ENCODE measurements around the gene BMP4. TPM values are rescaled to one million over a fixed set of nuclear protein-coding genes. Genes with fewer than 3 reads are reported as not detected.
"Not testable (repeated sequence)": the region's sequence is repeated elsewhere in the genome, so short reads cannot be mapped to it uniquely, and the experiment has no call there.

BMP4 gene
- polyA plus RNA-seq (2012; ENCODE audit: missing spikeins) = 4.7 TPM

DNA sequence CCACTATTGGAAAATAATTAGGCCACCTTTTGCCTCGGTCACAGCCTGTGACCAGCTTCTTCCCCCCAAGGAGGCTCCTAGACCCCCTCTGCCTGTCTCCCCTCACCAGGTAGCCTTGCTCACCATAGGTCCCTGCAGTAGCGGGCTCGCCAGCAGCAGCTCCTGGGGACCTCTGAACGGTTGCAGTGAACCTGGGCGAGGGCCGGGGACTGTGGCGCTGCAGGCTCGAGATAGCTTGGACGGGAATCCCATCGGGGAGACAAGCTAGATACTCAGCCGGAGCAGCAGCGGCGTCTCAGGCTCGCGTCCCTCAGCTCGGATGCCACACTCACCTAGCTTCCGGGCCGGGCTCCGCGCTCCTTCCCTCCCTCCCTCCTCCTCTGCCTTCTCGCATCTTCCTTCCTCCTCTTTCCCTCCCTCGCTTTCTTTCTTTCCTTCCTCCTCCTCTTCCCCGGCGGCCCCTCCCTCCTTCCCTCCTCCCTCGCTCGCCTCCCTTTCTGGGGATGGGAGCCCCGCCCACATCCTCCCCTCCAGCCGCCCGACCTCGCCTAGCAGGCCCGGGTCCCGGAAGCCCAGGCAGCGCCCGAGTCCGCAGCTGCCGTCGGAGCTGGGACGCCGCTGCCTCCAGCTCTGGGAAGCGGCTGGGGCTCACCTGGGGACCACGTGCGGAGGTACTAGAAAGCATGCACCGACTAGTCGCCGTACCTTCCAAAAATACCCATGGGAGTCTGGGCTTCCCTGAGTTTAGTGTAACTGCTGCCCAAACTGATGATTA, at the start of gene BMP4:
BMP4 (minus strand) TSS at position 399 of the 775 bp plus-strand sequence. CDS start 4,603 bp downstream, outside the sequence.
- TF ChIP-seq POLR2AphosphoS5 (IDR thresholded peaks at IDR 0.05; ENCODE audit: low read depth, low read length) (no peak), TAF1 (IDR thresholded peaks at IDR 0.05; ENCODE audit: borderline replicate concordance, low read depth, low read length) (no peak)
- FAIRE-seq = no peak
- DNase-seq (ENCODE audit: insufficient read length) = no peak

DNA sequence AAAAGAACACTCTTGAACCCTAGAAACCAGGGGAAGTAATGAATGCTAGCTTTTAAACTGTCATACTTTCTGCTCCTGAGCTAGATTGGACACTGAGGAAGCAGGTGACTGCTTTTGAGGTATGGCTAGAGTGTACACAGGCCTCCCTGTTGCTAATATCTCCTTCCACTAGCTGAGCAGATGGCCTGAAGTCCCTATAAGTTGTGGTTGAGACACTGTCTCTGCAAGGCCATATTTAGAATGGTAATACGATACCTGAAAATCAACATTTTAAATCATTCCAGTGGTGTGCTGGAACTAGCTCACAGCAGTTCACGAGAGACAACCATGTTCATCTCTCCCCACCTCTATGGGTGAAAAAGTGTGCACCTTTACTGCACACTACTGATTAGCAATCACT, 46.4 kb upstream of the BMP4 start:
- FAIRE-seq (no peak), DNase-seq (ENCODE audit: insufficient read length) (no peak)
- TF ChIP-seq POLR2A (IDR thresholded peaks at IDR 0.05; ENCODE audit: low read depth, low read length) (no peak), TAF1 (IDR thresholded peaks at IDR 0.05; ENCODE audit: borderline replicate concordance, low read depth, low read length) (no peak), POLR2AphosphoS5 (IDR thresholded peaks at IDR 0.05; ENCODE audit: low read depth, low read length) (no peak)

DNA sequence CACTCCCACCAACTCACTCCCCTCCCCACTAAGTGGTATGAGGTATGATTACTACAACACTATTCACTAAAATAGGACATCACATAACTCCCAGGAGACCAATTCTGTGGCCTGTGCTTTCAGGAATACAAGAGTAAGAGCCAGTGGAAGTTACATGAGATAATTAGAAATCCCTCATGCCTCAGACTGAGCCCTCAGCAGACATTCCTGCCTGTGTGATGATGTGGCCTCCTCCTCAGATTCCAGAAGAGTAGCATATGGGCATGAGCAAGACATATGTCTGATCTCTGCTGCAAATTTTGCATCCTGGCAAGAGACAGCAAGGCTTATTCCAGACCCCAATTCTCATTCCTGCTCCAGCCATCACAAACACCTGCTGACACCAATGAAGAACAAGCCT, 46.0 kb upstream of the BMP4 start:
- FAIRE-seq (no peak), DNase-seq (ENCODE audit: insufficient read length) (no peak)
- TF ChIP-seq POLR2AphosphoS5 (IDR thresholded peaks at IDR 0.05; ENCODE audit: low read depth, low read length) = no peak
- no peak for TF ChIP-seq POLR2A (IDR thresholded peaks at IDR 0.05; ENCODE audit: low read depth, low read length)
- no peak for TF ChIP-seq TAF1 (IDR thresholded peaks at IDR 0.05; ENCODE audit: borderline replicate concordance, low read depth, low read length)

DNA sequence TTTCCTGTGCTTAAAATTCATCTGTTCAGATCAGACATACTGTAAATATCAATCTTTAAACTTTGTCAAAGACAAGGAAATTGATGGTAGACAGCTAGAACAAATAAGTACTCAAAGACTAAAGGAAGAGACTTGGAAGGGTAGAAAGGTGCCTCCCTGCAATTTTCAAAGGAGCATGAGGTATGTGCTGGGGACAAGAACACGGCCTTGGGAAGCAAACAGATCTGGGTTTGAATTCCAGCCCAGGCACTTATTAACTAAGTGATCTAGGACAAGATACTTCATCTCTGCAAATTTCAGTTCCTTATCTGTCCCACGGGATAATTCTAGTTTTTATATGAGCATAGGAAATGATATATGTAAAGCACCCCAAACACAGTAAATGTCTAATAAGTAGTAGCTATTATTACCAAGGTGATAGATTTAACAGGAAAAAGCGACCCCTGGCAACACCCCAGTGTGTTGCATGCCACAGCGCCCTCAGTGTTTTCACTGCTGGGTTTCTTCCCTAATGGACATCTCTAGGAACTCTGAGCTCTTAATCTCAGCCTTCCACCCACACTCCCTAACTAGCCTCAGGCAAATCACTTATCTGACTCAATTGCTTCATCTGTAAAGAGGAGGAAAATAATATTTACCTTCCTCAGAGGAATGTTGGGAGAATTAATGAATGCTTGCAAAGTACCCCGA, 44.7 kb upstream of the BMP4 start:
- no peak for TF ChIP-seq POLR2A (IDR thresholded peaks at IDR 0.05; ENCODE audit: low read depth, low read length)
- TF ChIP-seq POLR2AphosphoS5 (IDR thresholded peaks at IDR 0.05; ENCODE audit: low read depth, low read length) = no peak
- no peak for TF ChIP-seq TAF1 (IDR thresholded peaks at IDR 0.05; ENCODE audit: borderline replicate concordance, low read depth, low read length)
- no peak for DNase-seq (ENCODE audit: insufficient read length)
- FAIRE-seq = no peak

DNA sequence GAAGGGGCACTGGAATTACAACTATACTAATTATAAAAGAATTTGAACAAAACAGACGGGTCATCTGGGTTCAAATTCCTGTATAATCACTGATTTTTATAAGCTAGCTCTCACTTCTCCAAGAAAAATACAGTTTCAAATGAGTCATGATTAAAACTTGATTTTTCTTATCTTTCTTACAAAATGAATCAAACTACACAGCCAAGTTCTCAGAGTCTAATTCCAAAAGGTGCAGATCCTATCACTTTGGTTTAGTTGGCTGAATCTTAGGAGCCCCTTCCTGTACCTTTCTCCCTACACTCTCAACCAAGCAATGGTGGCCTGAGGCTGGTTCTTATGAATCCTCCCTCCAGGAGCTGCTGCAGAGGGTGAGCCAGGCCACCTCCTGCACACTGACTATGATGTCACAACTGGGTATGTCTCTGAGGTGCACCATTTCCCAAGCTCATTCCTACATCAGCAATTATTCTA, 43.8 kb upstream of the BMP4 start:
- TF ChIP-seq POLR2A (IDR thresholded peaks at IDR 0.05; ENCODE audit: low read depth, low read length) (no peak), TAF1 (IDR thresholded peaks at IDR 0.05; ENCODE audit: borderline replicate concordance, low read depth, low read length) (no peak), POLR2AphosphoS5 (IDR thresholded peaks at IDR 0.05; ENCODE audit: low read depth, low read length) (no peak)
- no peak for DNase-seq (ENCODE audit: insufficient read length)
- no peak for FAIRE-seq

DNA sequence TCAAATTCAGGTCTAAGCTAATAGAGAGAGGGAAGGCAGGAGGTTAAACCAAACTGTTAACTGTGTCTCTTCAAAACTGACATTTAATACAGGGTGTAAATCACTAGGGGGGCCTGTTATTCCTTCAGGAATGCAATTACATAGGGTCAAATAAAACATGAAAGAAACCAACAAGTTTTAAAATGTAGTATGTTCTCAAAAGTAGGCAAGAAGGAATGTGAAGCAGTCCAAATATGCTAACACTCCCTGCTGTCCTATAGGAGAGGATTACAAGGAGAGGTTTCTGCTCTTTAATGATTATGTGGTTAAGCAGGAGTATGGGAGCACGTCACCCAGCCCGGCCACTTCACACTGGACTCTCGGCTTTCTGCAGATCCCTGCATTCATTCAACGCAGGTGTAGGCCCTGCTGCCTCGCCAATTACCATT, 42.5 kb upstream of the BMP4 start:
- no peak for DNase-seq (ENCODE audit: insufficient read length)
- TF ChIP-seq TAF1 (IDR thresholded peaks at IDR 0.05; ENCODE audit: borderline replicate concordance, low read depth, low read length) = no peak
- FAIRE-seq = no peak

DNA sequence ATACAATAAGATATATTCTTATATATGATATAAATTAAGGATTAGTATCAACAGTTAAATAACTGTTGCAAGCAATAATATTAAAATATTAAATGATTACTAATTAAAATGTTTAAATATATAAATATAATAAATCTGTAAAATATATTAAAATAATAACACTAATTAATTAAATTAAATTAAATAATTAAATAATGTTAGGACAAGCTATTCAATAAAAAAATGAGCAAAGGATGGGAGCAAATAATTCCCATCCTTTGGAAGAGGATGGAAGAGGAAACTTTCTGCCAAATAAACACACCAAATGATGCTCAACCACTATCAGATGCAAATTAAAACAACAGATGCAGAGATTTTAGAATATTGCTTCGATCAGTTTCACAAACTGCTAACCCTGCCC, 39.4 kb upstream of the BMP4 start:
- TF ChIP-seq TAF1 (IDR thresholded peaks at IDR 0.05; ENCODE audit: borderline replicate concordance, low read depth, low read length) (no peak), POLR2AphosphoS5 (IDR thresholded peaks at IDR 0.05; ENCODE audit: low read depth, low read length) (no peak), POLR2A (IDR thresholded peaks at IDR 0.05; ENCODE audit: low read depth, low read length) (no peak)
- FAIRE-seq (no peak), DNase-seq (ENCODE audit: insufficient read length) (no peak)

DNA sequence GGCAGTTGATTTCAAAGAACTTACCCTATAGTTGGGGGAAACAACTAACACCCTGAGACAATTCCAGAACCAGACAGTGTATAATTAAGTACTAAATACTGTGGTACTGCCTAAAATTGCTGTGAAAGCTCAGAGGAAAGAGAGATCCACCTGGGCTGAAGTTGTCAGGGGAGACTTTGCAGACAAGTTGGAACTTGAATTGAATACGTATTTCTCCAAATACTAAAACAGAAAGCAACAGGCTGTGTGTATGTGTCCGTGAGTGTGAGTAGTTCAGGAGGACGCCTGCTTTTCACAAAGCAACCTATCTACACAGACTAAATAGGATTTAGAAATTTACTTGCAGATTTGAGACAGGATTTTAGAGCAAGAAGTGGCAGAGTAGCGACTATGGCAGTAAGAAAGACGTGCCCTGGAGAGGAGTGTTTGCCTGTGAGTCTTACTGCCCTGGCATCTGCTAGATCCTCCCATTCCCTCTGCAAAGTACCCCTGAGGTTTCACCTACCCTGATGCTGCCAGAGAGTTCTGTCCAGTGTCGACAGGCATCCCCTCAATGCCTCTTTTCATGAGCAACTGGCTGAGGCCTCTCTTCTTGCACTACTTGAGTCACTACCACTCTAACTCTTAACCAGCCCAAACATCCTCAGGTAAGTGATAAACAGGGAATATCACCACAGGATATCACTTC, 37.4 kb upstream of the BMP4 start:
- TF ChIP-seq POLR2A (IDR thresholded peaks at IDR 0.05; ENCODE audit: low read depth, low read length) (no peak), POLR2AphosphoS5 (IDR thresholded peaks at IDR 0.05; ENCODE audit: low read depth, low read length) (no peak), TAF1 (IDR thresholded peaks at IDR 0.05; ENCODE audit: borderline replicate concordance, low read depth, low read length) (no peak)
- FAIRE-seq (no peak), DNase-seq (ENCODE audit: insufficient read length) (no peak)

DNA sequence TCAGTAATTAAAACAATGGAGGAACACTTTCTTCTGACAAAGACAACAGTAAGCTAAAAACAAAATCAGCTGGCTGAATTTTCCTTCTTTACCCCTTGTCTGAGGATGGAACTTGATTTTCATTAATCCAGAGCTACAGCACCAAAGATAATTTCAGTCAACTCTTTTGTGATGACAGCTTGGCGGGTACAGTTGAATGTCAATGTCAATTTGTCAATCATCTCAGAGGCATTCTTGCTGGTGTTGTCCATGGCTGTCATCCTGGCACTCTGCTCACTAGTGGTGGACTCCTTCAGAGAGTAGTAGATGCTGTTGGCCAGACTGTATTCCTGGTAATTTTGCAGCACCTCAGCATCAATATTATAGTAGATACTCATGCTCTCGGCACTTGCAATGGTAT, 34.4 kb upstream of the BMP4 start:
- FAIRE-seq = no peak

DNA sequence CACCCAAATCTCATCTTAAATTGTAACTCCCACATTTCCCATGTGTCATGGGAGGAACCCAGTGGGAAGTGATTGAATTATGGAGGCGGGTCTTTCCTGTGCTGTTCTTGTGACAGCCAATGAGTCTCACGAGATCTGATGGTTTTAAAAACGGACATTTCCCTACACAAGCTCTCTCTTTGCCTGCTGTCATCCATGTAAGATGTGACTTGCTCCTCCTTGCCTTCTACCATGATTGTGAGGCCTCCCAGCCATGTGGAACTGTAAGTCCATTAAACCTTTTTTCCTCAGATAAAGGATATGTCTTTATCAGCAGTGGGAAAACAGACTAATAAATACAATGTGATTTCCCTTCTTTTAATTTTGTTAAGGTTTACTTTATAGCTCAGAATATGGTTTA, 30.1 kb upstream of the BMP4 start:
- not testable (repeated sequence) for FAIRE-seq; DNase-seq (ENCODE audit: insufficient read length)

More for the DNA sequence above, 34.4 kb upstream of the BMP4 start:
- TF ChIP-seq POLR2A (IDR thresholded peaks at IDR 0.05; ENCODE audit: low read depth, low read length) (no peak), POLR2AphosphoS5 (IDR thresholded peaks at IDR 0.05; ENCODE audit: low read depth, low read length) (no peak), TAF1 (IDR thresholded peaks at IDR 0.05; ENCODE audit: borderline replicate concordance, low read depth, low read length) (no peak)
- no peak for DNase-seq (ENCODE audit: insufficient read length)

DNA sequence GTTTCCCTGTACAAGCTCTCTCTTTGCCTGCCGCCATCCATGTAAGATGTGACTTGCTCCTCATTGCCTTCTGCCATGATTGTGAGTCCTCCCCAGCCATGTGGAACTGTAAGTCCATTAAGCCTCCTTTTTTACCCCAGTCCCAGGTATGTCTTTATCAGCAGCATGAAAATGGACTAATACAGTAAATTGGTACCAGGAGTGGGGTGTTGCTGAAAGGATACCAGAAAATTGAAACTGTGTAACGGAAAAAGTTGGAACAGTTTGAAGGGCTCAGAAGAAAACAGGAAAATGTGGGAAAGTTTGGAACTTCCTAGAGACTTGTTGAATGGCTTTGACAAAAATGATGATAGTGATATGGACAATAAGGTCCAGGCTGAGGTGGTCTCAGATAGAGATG, 28.3 kb upstream of the BMP4 start:
- not testable (repeated sequence) for DNase-seq (ENCODE audit: insufficient read length); FAIRE-seq

DNA sequence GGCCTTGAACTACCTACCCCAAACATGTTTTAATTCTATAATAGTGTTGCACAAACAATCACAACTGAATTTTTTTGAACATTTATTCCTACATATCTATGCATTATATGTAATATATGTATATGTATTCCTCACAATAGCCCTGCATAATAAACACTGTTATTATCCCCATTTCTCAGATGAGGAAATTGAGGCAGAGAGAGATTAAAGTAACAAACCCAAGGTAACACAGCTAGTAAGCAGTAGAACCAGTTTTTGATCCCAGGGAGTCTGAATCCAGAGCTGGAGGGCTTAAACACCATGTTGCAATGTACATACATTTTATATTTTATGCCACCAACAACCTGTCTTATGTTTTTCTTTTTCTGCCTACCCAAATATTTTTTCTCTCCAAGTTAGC, 26.5 kb upstream of the BMP4 start:
- FAIRE-seq (no peak), DNase-seq (ENCODE audit: insufficient read length) (no peak)
- TF ChIP-seq POLR2AphosphoS5 (IDR thresholded peaks at IDR 0.05; ENCODE audit: low read depth, low read length) (no peak), POLR2A (IDR thresholded peaks at IDR 0.05; ENCODE audit: low read depth, low read length) (no peak), TAF1 (IDR thresholded peaks at IDR 0.05; ENCODE audit: borderline replicate concordance, low read depth, low read length) (no peak)

All from GM12892 (cell line).